Activated CD8-positive, alpha-beta memory T cell treated with anti-CD3 and anti-CD28 coated beads, Interleukin-2, amount 50 U/mL, for 48 hours (primary cell): ENCODE results near the gene FCAR.
"Not testable (repeated sequence)": the region's sequence is repeated elsewhere in the genome, so short reads cannot be mapped to it uniquely, and the experiment has no call there.

ENCODE experiments used
- DNase-seq: peaks from one replicate; pipeline ENCODE4 v3.0.0-alpha.2; 2020

The FCAR gene

DNA sequence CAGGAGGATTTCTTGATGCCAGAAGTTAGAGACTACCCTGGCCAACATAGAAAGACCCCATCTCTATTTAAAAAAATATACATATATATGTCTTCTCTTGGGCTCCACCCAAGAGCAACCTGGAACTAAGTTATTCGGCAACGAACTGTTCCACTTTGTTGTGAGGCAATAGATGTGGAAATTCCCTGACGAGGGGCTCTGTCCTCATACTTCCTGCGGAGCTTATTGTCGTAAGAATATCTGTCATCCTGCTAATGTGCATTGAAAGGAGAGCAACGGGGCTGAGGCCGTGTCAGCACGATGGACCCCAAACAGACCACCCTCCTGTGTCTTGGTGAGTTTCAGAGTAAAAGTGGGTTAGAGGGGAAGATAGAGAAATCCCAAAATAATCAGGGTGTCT lies at the start of gene FCAR:
TSS of gene FCAR (plus strand) at position 246 of the 400 bp plus-strand sequence. CDS start at position 301, 55 bp downstream.
- DNase-seq = no peak

DNA sequence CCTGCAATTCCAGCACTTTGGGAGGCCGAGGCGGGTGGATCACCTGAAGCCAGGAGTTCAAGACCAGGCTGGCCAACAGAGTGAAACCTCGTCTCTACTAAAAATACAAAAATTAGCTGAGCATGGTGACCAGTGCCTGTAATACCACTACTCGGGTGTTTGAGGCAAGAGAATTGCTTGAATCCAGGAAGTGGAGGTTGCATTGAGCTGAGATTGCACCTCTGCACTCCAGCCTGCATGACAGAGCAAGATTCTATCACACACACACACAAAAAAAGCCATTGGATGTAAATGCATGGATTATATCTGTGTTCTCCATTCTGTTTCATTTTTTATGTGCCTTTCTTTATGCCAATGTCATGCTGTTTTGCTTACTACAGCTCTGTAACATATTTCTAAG lies 49.6 kb upstream of the FCAR start:
- not testable (repeated sequence) for DNase-seq

DNA sequence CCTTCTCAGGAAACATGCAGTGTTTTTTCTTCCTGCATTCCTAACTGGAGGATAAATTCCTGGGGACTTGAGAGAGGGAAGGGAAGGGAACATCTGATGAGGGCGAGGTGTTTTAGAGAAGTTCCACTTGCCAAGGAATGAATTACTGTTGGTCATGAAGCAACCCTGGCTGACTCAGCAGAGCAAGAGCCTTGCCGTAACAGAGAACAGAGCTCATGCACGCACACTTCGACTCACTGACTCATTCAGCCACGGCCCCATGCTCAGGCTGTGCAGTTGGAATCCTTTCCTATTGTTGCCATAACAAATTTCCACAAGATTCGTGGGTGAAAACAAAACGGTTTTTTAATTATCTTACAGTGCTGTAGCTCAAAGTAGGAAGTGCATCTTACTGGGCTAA lies 48.7 kb upstream of the FCAR start:
- DNase-seq = not testable (repeated sequence)

DNA sequence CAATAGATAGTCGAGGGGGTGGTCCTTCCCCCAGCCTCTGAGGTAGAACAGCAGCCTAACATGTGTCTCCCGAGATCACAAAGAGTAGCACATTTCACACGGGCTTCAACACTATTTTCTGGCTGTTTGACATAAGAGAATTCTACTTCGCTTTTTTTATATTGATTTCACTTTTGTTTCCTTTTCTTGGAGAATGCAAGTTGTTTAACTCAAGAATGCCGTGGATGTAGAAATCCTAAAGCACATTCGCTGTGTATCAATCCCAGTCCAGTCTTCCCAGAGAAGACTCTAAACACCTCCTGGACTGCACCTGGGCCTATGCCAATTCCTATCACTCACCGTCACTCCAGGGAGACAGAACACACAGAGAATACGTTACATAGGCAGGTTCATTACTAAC lies 46.0 kb upstream of the FCAR start:
- DNase-seq = not testable (repeated sequence)

GRCh38 chr19:54832496-54832895 lies 41.5 kb upstream of the FCAR start, which contains the start of gene KIR2DS4:
Gene KIR2DS4 (plus strand): TSS chr19:54832676.
- DNase-seq = not testable (repeated sequence)

GRCh38 chr19:54835126-54835525 lies 38.9 kb upstream of the FCAR start:
- not testable (repeated sequence) for DNase-seq

DNA sequence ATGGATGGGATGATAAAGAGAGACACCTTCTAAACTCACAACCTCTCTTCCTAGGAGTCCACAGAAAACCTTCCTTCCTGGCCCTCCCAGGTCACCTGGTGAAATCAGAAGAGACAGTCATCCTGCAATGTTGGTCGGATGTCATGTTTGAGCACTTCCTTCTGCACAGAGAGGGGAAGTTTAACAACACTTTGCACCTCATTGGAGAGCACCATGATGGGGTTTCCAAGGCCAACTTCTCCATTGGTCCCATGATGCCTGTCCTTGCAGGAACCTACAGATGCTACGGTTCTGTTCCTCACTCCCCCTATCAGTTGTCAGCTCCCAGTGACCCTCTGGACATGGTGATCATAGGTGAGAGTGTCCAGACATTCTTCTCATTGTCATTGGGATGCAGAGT lies 36.5 kb upstream of the FCAR start:
- DNase-seq = not testable (repeated sequence)

DNA sequence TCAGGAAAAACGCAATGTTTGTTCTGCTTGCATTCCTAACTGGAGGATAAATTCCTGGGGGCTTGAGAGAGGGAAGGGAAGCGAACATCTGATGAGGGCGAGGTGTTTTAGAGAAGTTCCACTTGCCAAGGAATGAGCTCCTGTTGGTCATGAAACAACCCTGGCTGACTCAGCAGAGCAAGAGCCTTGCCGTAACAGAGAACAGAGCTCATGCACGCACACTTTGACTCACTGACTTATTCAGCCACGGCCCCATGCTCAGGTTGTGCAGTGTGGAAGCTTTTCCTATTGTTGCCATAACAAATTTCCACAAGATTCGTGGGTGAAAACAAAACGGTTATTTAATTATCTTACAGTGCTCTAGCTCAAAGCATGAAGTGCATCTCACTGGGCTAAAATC lies 30.9 kb upstream of the FCAR start:
- DNase-seq = not testable (repeated sequence)

DNA sequence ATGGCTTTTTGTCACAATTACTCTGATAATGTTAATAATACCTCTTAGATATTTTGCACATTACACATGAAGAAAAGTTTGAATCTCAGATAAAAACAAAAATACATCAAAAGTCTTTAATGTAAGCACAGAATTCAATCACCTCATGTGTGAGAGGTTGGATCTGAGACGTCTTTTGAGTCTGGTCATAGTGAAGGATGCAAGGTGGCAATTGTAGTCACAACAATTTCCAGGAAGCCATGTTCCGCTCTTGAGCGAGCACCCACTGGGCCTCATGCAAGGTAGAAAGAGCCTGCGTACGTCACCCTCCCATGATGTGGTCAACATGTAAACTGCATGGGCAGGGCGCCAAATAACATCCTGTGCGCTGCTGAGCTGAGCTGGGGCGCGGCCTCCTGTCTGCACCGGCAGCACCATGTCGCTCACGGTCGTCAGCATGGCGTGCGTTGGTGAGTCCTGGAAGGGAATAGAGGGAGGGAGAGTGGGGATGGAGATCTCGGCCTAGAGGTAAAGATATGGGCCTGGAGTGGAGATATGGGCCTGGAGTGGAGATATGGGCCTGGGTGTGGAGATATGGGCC lies 23.9 kb upstream of the FCAR start, which contains the start of gene KIR3DL2:
TSS of gene KIR3DL2 (plus strand) at position 383 of the 580 bp plus-strand sequence. CDS start at position 416, 33 bp downstream.
- not testable (repeated sequence) for DNase-seq

GRCh38 chr19:54850930-54851329 lies 23.1 kb upstream of the FCAR start:
- no peak for DNase-seq

DNA sequence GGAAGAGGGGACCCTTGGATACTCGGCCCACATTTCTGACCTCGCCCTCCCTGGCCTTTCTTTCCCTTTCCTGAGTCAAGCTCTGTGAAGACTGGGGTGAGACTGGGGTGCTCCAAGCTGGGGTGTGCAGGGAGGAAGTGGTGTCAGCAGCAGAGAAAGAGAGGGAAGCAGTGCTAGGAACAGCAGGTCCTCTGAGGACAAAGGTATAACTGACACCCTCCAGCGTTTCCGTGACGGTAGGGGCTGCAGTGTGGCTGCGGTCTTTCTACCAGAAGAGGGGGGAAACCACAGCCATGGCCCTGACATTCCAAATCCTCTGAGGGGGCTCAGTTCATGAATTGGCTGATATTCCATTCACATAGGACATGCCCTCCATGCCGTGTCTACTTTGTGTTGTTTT lies 22.7 kb upstream of the FCAR start:
- no peak for DNase-seq

DNA sequence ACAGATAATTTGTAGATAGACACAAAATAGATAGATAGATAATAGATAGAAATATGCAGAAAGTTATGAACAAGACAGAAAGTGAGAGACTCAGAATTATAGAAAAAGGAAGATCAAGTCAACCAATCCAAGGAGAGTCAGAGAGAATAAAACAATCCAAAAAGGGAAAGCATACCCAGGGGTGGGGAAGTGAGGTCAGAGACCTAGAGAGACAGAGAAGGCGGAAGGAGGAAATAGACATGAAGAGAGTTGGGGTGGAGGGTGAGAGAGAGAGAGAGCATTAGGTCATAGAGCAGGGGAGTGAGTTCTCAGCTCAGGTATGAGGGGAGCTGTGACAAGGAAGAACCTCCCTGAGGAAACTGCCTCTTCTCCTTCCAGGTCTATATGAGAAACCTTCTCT lies 18.8 kb upstream of the FCAR start:
- not testable (repeated sequence) for DNase-seq

DNA sequence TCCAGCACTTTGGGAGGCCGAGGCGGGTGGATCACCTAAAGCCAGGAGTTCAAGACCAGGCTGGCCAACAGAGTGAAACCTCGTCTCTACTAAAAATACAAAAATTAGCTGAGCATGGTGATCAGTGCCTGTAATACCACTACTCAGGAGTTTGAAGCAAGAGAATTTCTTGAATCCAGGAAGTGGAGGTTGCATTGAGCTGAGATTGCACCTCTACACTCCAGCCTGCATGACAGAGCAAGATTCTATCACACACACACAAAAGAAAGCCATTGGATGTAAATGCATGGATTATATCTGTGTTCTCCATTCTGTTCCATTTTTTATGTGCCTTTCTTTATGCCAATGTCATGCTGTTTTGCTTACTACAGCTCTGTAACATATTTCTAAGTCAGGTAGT lies 15.6 kb upstream of the FCAR start:
- not testable (repeated sequence) for DNase-seq

GRCh38 chr19:54859421-54859820 lies 14.6 kb upstream of the FCAR start:
- DNase-seq = not testable (repeated sequence)

GRCh38 chr19:54863459-54863858 lies 10.6 kb upstream of the FCAR start:
- not testable (repeated sequence) for DNase-seq

GRCh38 chr19:54871696-54872095 lies 2.3 kb upstream of the FCAR start:
- DNase-seq = no peak

GRCh38 chr19:54875506-54875905 lies 1.5 kb downstream of the FCAR start:
- DNase-seq = no peak

- DNase-seq = no peak
Measured at GRCh38 chr19:54877471-54877870, 3.4 kb downstream of the FCAR start.

GRCh38 chr19:54881884-54882283 lies 7.8 kb downstream of the FCAR start:
- no peak for DNase-seq

DNA sequence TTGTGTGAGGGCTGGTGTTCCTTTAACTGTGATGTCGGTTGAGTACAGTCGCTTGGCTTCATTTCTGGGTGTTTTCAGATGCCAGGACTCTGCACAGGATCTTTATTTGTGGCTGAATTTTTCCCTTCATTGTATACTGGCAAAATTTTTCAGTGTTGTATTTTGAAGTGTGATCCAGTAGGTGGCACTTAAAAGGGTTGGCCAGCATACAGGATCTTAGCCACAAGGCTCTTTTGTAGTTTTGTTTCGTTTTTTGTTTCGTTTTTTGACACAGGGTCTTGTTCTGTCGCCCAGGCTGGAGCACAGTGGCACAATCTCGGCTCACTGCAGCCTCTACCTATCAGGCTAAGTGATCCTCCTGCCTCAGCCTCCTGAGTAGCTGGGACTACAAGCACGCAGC lies 8.7 kb downstream of the FCAR start:
- no peak for DNase-seq

GRCh38 chr19:54883228-54883627 lies 9.2 kb downstream of the FCAR start:
- DNase-seq = no peak

DNA sequence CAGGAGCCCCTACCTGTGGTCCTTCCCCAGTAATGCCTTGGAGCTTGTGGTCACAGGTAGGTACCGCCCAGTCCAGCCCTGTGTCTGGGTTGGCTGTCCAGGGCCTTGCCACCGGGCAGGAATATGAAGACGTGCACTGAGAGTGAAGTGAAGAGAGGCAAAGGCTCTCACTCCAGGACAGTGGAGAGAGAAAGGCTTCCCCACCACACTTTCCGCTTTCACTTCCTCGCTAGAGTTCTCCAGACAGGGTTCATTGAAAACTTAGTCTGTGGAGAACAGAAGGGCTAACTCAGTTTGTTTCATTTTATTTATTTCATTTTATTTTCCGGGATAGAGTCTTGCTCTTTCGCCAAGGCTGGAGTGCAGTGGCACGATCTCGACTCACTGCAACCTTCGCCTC lies 14.2 kb downstream of the FCAR start:
- no peak for DNase-seq

DNA sequence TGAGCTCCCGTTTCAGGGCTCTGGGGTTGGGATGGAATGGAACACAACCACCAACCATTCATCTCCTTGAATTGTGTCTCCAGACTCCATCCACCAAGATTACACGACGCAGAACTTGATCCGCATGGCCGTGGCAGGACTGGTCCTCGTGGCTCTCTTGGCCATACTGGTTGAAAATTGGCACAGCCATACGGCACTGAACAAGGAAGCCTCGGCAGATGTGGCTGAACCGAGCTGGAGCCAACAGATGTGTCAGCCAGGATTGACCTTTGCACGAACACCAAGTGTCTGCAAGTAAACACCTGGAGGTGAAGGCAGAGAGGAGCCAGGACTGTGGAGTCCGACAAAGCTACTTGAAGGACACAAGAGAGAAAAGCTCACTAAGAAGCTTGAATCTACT lies 15.5 kb downstream of the FCAR start:
- DNase-seq = no peak

DNA sequence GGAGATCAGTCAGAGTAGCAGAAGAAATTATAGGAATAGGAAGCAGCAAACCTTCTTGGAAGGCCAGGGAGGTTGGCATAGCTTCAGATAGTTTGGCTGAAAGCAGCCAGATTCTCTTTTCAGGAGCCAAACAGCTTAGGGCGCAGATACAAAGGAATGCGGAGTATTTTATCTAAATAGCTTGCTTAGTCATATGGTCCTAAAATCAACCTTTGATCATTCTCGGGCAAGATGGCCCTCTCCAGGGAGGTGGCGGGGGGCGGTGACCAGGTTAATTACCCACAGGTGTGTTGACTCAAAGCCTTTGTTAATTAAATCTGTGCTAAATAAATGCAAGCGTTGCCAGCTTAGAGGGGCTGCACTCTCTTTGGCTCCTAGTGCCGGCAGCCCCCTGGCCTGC lies 19.4 kb downstream of the FCAR start:
- no peak for DNase-seq

DNA sequence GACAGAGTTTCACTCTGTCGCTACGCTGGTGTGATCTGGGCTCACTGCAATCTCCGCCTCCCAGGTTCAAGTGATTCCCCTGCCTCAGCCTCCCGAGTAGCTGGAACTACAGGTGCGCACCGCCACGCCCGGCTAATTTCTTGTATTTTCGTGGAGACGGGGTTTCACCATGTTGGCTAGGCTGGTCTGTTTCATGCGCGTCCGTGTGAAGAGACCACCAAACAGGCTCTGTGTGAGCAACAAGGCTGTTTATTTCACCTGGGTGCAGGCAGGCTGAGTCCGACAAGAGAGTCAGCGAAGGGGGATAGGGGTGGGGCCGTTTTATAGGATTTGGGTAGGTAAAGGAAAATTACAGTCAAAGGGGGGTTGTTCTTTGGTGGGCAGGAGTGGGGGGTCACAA lies 20.1 kb downstream of the FCAR start:
- not testable (repeated sequence) for DNase-seq
